GM19372 (cell line): Measurements from ENCODE around the gene PARP1.

ENCODE experiments used
- ATAC-seq: cut with Tn5 transposase; IDR thresholded peaks from one replicate; pipeline ENCODE4 v1.9.1; 2021; ENCODE audit warnings: mild to moderate bottlenecking, low read depth, moderate library complexity; ENCODE audit not compliant: unreplicated experiment

PARP1 gene

GRCh38 chr1:226408285-226409184, 642 bp upstream of the PARP1 start:
- ATAC-seq: no peak

DNA sequence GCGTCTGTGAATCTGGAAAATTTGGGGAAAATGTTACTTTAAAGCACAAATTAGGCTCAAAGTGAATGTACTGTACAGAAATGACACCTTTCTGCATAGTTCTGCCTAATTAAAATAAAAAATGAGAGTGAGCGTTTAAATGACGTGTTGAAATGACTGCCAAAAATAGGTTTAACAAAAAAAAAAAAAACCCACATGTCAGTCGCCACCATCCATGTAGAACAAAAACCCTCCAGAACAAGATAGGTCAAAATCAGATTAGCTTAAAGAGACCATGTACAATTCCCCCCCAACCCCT, 745 bp downstream of the PARP1 start:
- ATAC-seq: no peak

DNA sequence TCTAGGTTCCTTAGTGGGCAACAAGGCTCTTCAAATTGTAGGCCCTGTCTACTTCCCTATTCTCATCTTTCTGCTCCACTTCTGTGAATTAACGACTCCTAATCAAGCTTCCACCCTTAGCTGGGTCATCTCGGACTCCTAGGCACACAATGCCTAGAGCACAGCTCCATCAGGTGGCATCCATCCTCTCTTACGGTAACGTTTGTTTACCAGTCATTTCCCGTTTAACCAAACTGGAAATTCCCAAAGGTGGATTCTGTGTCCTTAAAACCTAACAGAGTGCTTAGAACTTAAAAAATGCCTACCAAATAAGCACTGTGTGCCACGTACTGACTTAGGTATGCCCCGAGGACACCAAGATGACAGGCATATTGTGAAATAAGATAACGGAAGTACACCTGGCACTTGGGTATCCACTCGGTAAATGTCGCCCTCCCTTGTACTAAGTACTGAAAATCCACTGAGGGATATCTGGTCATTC, 1.5 kb downstream of the PARP1 start:
- ATAC-seq: no peak

GRCh38 chr1:226405411-226405988, 2.4 kb downstream of the PARP1 start:
- no peak for ATAC-seq

DNA sequence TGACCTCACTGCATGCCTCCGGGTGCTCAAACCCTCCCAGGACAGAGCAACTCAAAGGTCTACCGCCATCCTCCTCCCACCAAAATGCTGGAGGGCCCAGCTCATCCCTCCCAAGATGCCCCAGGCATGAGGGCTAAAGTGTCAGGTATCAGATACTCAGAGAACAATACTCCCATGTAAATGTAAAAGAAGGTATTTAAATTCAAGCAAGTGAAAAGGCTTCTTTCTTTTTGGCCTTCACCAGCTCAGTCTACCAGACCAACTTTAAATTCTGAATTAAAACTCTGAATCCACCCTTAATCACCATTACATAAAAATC, 3.0 kb downstream of the PARP1 start:
- no peak for ATAC-seq

- ATAC-seq: no peak
Observed at GRCh38 chr1:226404063-226404903, 3.6 kb downstream of the PARP1 start.

GRCh38 chr1:226403201-226404034, 4.5 kb downstream of the PARP1 start:
- no peak for ATAC-seq

GRCh38 chr1:226402739-226403165, 5.1 kb downstream of the PARP1 start:
- no peak for ATAC-seq

- no peak for ATAC-seq
Observed at GRCh38 chr1:226401355-226402303, 6.3 kb downstream of the PARP1 start.

GRCh38 chr1:226400519-226401354, 7.2 kb downstream of the PARP1 start:
- ATAC-seq: no peak

- ATAC-seq: no peak
Observed at GRCh38 chr1:226397955-226398636, 9.8 kb downstream of the PARP1 start.

GRCh38 chr1:226397011-226397926, 10.6 kb downstream of the PARP1 start:
- ATAC-seq: no peak

GRCh38 chr1:226395753-226396152, 12.1 kb downstream of the PARP1 start:
- ATAC-seq: no peak

GRCh38 chr1:226394462-226394861, 13.4 kb downstream of the PARP1 start:
- ATAC-seq: no peak

GRCh38 chr1:226390681-226391080, 17.2 kb downstream of the PARP1 start:
- no peak for ATAC-seq

DNA sequence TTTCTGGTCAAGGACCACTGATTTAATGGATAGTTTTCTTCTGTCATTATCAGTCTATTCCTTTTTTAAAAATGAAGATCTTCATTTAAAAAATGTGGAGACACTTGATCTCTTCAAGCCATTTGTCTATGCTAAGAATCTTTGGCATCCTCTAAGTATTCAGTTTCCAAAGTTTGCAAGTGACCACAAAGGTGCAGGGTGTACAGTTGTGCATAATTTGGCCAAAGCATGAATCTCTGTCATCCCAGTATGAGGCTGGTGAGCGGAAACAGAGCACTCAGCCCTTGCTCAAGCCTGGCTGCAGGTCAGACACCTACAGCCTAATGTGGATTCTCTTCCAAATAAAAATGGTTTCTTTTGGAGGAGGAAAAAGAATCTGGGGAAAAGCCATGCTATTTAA, 19.8 kb downstream of the PARP1 start:
- no peak for ATAC-seq

DNA sequence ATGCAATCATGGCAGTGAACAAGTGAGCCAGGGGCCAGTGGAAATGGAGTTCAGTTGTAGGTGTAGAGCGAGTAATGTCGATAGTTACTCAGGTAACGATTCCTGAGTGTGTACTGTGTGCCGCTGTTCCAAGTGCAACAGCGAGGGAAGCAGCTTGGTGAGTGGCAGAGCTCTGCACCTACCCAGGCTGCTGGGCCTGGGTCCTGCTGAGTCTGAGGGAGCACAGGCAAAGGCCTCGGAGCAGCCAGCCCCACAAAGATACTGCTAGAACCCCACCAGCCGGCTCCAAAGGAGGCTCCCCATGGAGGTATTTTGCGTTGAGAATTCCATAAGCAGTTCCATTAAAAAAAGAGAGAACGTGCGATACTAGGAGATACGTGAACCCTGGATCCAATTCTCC, 23.2 kb downstream of the PARP1 start:
- ATAC-seq: no peak
